A673 (cell line): ENCODE measurements around the gene MMP14.

Experiments used
- EZH2 ChIP-seq: fragments of 200-600 bp; sonication (generic); IDR thresholded peaks from 2 replicates; pipeline ENCODE4 v1.6.1; 2017; ENCODE audit warnings: borderline replicate concordance, low read depth, mild to moderate bottlenecking, mixed read lengths, antibody characterized with exemption, low read length; ENCODE audit not compliant: poor library complexity, severe bottlenecking
- TF ChIP-seq, protein P1 (sequence below): fragments of 300-800, 200-600 bp; sonication (generic); conservative IDR thresholded peaks from 2 replicates; pipeline ENCODE4 v1.5.1; 2017; ENCODE audit warnings: low read depth, mild to moderate bottlenecking, antibody characterized with exemption, low read length, moderate library complexity, mixed read lengths

GRCh38 chr14:22824711-22825359 is 11.6 kb upstream of the MMP14 start:
- no peak for TF ChIP-seq EZH2
- TF ChIP-seq, protein P1, sequence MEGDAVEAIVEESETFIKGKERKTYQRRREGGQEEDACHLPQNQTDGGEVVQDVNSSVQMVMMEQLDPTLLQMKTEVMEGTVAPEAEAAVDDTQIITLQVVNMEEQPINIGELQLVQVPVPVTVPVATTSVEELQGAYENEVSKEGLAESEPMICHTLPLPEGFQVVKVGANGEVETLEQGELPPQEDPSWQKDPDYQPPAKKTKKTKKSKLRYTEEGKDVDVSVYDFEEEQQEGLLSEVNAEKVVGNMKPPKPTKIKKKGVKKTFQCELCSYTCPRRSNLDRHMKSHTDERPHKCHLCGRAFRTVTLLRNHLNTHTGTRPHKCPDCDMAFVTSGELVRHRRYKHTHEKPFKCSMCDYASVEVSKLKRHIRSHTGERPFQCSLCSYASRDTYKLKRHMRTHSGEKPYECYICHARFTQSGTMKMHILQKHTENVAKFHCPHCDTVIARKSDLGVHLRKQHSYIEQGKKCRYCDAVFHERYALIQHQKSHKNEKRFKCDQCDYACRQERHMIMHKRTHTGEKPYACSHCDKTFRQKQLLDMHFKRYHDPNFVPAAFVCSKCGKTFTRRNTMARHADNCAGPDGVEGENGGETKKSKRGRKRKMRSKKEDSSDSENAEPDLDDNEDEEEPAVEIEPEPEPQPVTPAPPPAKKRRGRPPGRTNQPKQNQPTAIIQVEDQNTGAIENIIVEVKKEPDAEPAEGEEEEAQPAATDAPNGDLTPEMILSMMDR: no peak
